GM12878 (cell line): ENCODE results near the gene KEL. TPM values are rescaled to one million over a fixed set of nuclear protein-coding genes. Genes with fewer than 3 reads are reported as not detected.

Source experiments
- ATAC-seq: fragments of 200-7000 bp; cut with Tn5 transposase; 3 replicates; pipeline ENCODE4 v1.9.1; 2020; ENCODE audit warnings: mild to moderate bottlenecking, moderate library complexity
- BruUV-seq: library from RNA; stranded (reverse); fragments of 400-500 nt; replicated peaks from 2 replicates; lab custom pipeline; 2021; lab: Mats Ljungman, UMichigan
- CTCF ChIA-PET: fragments of 300-600 bp; sonication (Branson Sonifier 250); formaldehyde crosslinking; extraction: SDS; loops from one replicate; lab custom pipeline; 2021; ENCODE audit warnings: inconsistent platforms; lab: Yijun Ruan, JAX
- POLR2A ChIA-PET: fragments of 350-600 bp; formaldehyde crosslinking; extraction: SDS; loops from one replicate; lab custom pipeline; 2021; ENCODE audit warnings: inconsistent platforms; lab: Charles Lee
- RAD21 ChIA-PET: fragments of 300-600 bp; sonication (Branson Sonifier 250); formaldehyde crosslinking; loops from one replicate; lab custom pipeline; 2023; ENCODE audit warnings: antibody characterized with exemption; ENCODE audit not compliant: unreplicated experiment; lab: Charles Lee
- SMC1A ChIA-PET: fragments of 300-600 bp; sonication (Branson Sonifier 250); formaldehyde crosslinking; loops from one replicate; lab custom pipeline; 2023; ENCODE audit not compliant: unreplicated experiment, uncharacterized antibody; lab: Charles Lee
- DNase-seq: peaks from one replicate; pipeline ENCODE4 v3.0.0-alpha.2; 2011; ENCODE audit warnings: low read depth, low spot score
- FAIRE-seq: peaks from 3 replicates; lab custom pipeline; 2011; peaks lifted over from hg19 to GRCh38; lab: Jason Lieb, UNC
- H2AFZ ChIP-seq: 2 replicates; pipeline ENCODE4 v1.6.0; 2011; ENCODE audit warnings: low read depth, low read length, control low read depth; ENCODE audit not compliant: control insufficient read depth
- H3K27ac ChIP-seq: 2 replicates; pipeline ENCODE4 v1.5.1; 2011; ENCODE audit warnings: control low read depth; ENCODE audit not compliant: control insufficient read depth, insufficient read depth
- H3K27me3 ChIP-seq, 2 experiments: replicated peaks in 1 of 2; 2 replicates each; pipeline versions ENCODE4 v1.6.0 to v1.6.1; 2011; ENCODE audit warnings: low read length in 1 of 2; ENCODE audit not compliant: control insufficient read depth in 2 of 2, insufficient read depth in 2 of 2
- H3K36me3 ChIP-seq, 2 experiments: 2 replicates each; pipeline ENCODE4 v1.5.1; 2011; ENCODE audit warnings: low read length in 1 of 2; ENCODE audit not compliant: control insufficient read depth in 2 of 2, insufficient read depth in 2 of 2
- H3K4me1 ChIP-seq: 2 replicates; pipeline ENCODE4 v1.6.1; 2011; ENCODE audit warnings: mild to moderate bottlenecking, low read length, moderate library complexity, mixed read lengths; ENCODE audit not compliant: control insufficient read depth, insufficient read depth
- H3K4me2 ChIP-seq: 2 replicates; pipeline ENCODE4 v1.6.0; 2011; ENCODE audit warnings: control low read depth; ENCODE audit not compliant: control insufficient read depth, insufficient read depth
- H3K4me3 ChIP-seq: fragments of 200-600 bp; sonication (generic); 2 replicates; pipeline ENCODE4 v1.5.1; 2016
- H3K79me2 ChIP-seq: 2 replicates; pipeline ENCODE4 v1.6.0; 2011; ENCODE audit warnings: low read length; ENCODE audit not compliant: control insufficient read depth, insufficient read depth
- H3K9ac ChIP-seq: 2 replicates; pipeline ENCODE4 v1.8.0; 2011; ENCODE audit warnings: low read length, control low read depth, mixed read lengths; ENCODE audit not compliant: control insufficient read depth, insufficient read depth
- H3K9me3 ChIP-seq: replicated peaks from 3 replicates; pipeline ENCODE4 v1.5.1; 2011; ENCODE audit warnings: mild to moderate bottlenecking, low read length; ENCODE audit not compliant: control insufficient read depth, insufficient read depth
- H4K20me1 ChIP-seq: 2 replicates; pipeline ENCODE4 v1.6.0; 2011; ENCODE audit not compliant: control insufficient read depth, insufficient read depth
- BHLHE40 ChIP-seq, 2 experiments: fragments of 450-650 bp in 1 of 2; IDR thresholded peaks; 2 replicates each; pipeline ENCODE4 v1.6.1; 2011 to 2017; ENCODE audit warnings: low read depth in 2 of 2, borderline replicate concordance in 1 of 2, improper control_type of control experiment in 1 of 2, low read length in 1 of 2, mild to moderate bottlenecking in 1 of 2
- CEBPZ ChIP-seq: fragments of 150-350 bp; IDR thresholded peaks from 2 replicates; pipeline ENCODE4 v1.6.1; 2016; ENCODE audit warnings: low read depth, low read length
- HCFC1 ChIP-seq: fragments of 150-350 bp; IDR thresholded peaks from 2 replicates; pipeline ENCODE4 v1.6.1; 2014; ENCODE audit warnings: low read length
- WGBS: methylation state at CpG from one replicate; pipeline ENCODE4 v1.1.6; 2016; ENCODE audit warnings: low lambda C conversion rate; ENCODE audit not compliant: insufficient replicate concordance, insufficient coverage; ENCODE audit errors: missing lambda C conversion rate; 5-methylcytosine and 5-hydroxymethylcytosine counted together
- in situ Hi-C: fragments of 300-500 bp; cut with MboI; formaldehyde crosslinking; loops from 9 replicates; pipeline ENCODE4 v1.14.3; 2018; ENCODE audit warnings: mixed read lengths
- intact Hi-C: fragments of 100-400 bp; cut with micrococcal nuclease; formaldehyde crosslinking; loops from one replicate; pipeline ENCODE4 v1.14.2; 2022; ENCODE audit not compliant: unreplicated experiment
- polyA plus RNA-seq, 11 experiments: library from polyadenylated mRNA; depleted of rRNA in 4 of 11; unstranded in 6 of 11; stranded (reverse) in 5 of 11; fragments of >200 nt; fragmentation: Nextera tagmentation in 4 of 11; fragmentation: Illumina TruSeq in 1 of 11; extraction: Ambion mirVana in 4 of 11; extraction: Trizol in 1 of 11; gene quantifications; 1 replicate in 1 of 11; 2 replicates in 10 of 11; pipeline versions ENCODE4 v1.2.1 to v1.2.3, GENCODE V29; 2011 to 2016; ENCODE audit warnings: inconsistent platforms in 2 of 11, missing spikeins in 2 of 11, low read depth in 1 of 11
- total RNA-seq, 4 experiments: library from RNA; depleted of rRNA in 3 of 4; stranded (reverse); fragments of >200 nt in 3 of 4; fragmentation: Illumina TruSeq in 1 of 4; extraction: Trizol in 1 of 4; gene quantifications; 2 replicates each; pipeline versions ENCODE4 v1.2.1 to v1.2.3, GENCODE V29; 2013 to 2021

KEL gene
- total and polyA plus RNA-seq, 10 of the 15 experiments (the other 5 are each of a cell fraction or from before 2014, with no cell fraction given) = 0.10 to 0.73 (median 0.23) TPM; not detected in 2

GRCh38 chr7:142962991-142963390, 828 bp upstream of the KEL start:
- FAIRE-seq = no peak
- ChIA-PET CTCF (no interaction called here), RAD21 (no interaction called here)

More at GRCh38 chr7:142962991-142963390, 828 bp upstream of the KEL start:
- Histone ChIP-seq H3K9me3 (no peaks in the 10 kb centered on the region), H3K36me3 (no peaks in the 10 kb centered on the region)
- TF ChIP-seq CEBPZ (no peak), BHLHE40 (IDR thresholded peaks at IDR 0.05; ENCODE audit: borderline replicate concordance in 1 of 2, low read depth in 2 of 2, low read length in 1 of 2) (no peak), HCFC1 (no peak)
- TF ChIP-seq, all 136 proteins: peak for 0
- H3K9ac ChIP-seq = no peak overlapping the region
- ATAC-seq (no peak), DNase-seq (no peak)
- in situ Hi-C loops = no loop called here
- H4K20me1 ChIP-seq = no peaks in the 10 kb centered on the region
- intact Hi-C loops = no loop called here
- H3K4me1 ChIP-seq = no peaks in the 10 kb centered on the region
- H2AFZ ChIP-seq = no peak overlapping the region
- BruUV-seq = no TSS peak
- H3K27ac ChIP-seq = no peak overlapping the region
- H3K4me2 ChIP-seq = no peak overlapping the region
- H3K79me2 ChIP-seq = no peaks in the 10 kb centered on the region
- ChIA-PET POLR2A (no interaction called here), SMC1A (no interaction called here)
- no peak overlapping the region for H3K4me3 ChIP-seq
- 0% methylated on average over 1 of the region's 1 CpG for WGBS
- no peaks in the 10 kb centered on the region; a peak in 3 of 4 replicates for H3K27me3 ChIP-seq
